GM21825 (cell line): ENCODE data around the gene PIP4K2B.
"Not testable (repeated sequence)": the region's sequence is repeated elsewhere in the genome, so short reads cannot be mapped to it uniquely, and the experiment has no call there.

Source experiments
- ATAC-seq: cut with Tn5 transposase; IDR thresholded peaks from one replicate; pipeline ENCODE4 v1.9.1; 2021; ENCODE audit warnings: mild to moderate bottlenecking, moderate library complexity; ENCODE audit not compliant: unreplicated experiment

Gene PIP4K2B

GRCh38 chr17:38730526-38731379 lies 68.6 kb downstream of the PIP4K2B start:
- no peak for ATAC-seq

- ATAC-seq, result peak; percentile 74
These were observed 69.3 kb downstream of the PIP4K2B start, which contains the start of gene CISD3 for GRCh38 chr17:38729886-38730525. CISD3 (plus strand) TSS chr17:38730341; CDS start chr17:38730359, 18 bp downstream.

DNA sequence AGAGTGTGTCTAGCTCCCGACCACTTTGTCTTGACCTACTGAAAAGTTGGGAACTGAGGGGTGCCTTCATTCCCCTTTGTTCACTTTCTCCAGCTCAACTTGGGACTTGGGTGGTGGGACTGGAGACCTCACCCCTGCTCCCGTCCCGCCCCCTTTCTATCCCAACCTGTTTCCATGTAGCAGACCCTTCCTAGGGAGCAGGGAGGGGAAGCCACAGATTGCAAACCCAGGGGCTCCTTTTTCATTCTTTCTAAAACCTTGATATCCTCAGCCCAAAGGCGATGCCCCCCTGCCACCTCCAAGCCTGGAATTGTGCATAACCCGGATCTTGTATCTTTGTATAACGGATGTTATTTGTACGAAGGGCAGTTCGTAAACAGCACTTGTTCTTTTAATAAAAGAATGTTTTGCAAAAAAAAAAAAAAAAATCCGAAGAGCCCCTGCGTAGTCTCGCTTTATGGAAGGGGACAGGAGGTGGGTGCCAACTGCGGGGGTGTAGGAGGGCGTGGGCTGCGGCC lies 69.9 kb downstream of the PIP4K2B start:
- ATAC-seq, result no peak

DNA sequence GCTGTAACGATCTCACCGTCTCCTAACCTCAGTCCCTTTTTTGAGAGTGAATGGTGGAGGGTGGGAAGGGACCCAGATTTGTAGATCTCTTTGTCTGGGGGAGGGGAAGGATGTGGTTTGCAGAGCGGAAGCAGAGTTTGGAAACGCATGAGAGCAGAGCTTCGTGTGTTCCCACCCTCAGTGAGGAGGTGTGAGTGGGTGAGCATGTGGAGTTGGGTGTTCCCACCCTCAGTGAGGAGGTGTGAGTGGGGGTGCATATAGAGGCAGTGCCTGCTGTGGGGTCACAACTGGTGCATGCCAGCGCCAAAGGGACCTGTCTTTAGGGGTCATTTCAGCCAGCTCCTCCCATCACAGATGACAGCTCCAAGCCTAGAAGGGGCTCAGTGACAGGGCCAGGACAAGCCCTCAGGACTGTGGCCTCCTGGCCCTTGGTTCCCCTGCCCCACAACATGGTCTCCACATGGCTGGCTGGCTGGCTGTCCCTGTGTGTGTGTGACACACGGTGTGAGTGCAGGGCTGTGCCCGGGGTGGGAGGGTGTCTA lies 71.0 kb downstream of the PIP4K2B start:
- no peak for ATAC-seq

DNA sequence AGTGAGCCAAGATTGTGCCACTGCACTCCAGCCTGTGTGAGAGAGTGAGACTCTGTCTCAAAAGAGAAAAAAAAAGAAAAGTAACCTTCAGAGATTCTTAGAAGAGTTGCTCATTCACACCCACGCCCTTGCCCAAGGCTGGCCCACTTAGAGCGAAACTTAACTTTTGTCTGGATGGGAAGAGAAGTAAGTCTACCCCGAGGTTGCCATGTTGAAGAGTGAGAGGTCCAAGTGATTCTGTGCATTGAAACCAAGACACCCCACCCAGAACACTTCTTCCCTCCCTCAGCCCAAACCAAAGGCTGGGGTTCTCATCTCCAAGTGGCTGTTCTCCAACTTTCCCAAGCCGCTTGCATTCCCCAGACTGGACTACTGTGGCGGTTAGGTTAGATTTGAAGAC lies 71.6 kb downstream of the PIP4K2B start:
- ATAC-seq, result no peak

GRCh38 chr17:38726145-38726544 lies 73.2 kb downstream of the PIP4K2B start:
- not testable (repeated sequence) for ATAC-seq

GRCh38 chr17:38725066-38725465 lies 74.3 kb downstream of the PIP4K2B start:
- ATAC-seq, result no peak

DNA sequence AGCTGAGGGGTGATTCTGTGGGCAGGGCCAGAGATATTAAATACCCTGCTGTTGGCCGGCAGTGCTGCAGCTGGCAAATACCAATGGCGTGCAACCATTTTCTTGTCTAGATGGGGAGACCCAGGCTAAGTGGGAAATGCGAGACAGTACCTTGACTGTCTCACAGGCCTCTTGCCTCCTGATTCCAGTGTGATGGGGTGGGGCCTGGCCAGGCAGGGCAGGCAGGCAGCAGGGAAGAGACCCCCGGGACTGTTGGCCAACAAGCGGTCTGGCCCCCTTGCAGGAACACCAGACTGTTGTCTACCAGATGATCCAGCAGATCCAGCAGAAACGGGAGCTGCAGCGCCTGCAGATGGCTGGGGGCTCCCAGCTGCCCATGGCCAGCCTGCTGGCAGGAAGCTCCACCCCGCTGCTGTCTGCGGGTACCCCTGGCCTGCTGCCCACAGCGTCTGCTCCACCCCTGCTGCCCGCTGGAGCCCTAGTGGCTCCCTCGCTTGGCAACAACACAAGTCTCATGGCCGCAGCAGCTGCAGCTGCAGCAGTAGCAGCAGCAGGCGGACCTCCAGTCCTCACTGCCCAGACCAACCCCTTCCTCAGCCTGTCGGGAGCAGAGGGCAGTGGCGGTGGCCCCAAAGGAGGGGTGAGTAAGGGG lies 74.9 kb downstream of the PIP4K2B start:
- ATAC-seq, result no peak

GRCh38 chr17:38721802-38722201 lies 77.6 kb downstream of the PIP4K2B start:
- no peak for ATAC-seq

DNA sequence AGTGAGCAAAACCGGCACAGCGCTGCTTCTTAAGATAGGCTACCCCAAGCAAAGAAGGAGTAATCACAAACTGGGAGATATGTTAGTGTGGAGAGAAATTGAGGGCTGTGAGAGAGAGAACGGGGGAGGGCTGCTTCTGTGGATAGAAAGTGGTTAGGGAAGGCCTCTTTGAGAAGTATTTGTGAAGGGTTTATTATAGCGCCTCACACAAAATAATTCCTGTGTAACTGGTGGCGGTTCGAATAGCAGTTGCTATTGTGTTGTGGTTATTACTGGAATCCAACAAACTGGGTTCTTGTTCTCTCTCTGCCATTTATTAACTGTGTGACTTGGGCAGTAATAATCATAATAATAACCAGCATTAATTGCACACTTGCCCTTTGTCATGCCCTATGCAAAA lies 78.4 kb downstream of the PIP4K2B start:
- ATAC-seq, result no peak

- no peak for ATAC-seq
These were observed 79.3 kb downstream of the PIP4K2B start for GRCh38 chr17:38719943-38720641.

DNA sequence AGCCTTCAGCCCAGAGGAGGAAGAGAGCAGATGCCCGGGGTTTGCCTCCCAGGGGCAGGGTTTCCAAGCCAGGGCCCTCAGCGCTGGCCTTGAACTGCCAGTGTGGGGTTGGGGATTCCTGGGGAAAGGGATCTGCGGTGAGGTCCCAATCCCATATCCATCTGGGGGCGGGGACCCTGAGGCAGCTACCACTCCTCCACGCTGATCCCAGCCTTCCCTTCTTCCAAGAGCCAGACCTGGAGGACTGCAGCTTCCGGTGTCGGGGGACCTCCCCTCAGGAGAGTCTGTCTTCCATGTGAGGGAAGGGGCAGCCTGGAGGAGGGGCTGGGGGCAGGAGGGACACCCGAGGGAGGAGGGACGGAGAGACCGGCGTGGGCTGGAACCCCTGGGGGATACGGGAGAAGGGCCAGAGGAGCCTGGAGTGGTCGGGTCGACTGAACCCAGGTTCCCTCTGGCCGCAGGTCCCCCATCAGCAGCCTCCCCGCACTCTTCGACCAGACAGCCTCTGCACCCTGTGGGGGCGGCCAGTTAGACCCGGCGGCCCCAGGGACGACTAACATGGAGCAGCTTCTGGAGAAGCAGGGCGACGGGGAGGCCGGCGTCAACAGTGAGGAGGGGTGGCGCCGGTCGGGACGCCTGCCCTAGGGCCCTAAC lies 79.9 kb downstream of the PIP4K2B start:
- ATAC-seq, result no peak

GRCh38 chr17:38717139-38717745 lies 82.1 kb downstream of the PIP4K2B start:
- ATAC-seq, result no peak

GRCh38 chr17:38716368-38717005 lies 82.9 kb downstream of the PIP4K2B start:
- no peak for ATAC-seq
